ENCODE results near the gene UBXN7.

GRCh38 chr3:196440696-196441095 is 8.5 kb upstream of the UBXN7 start:
- TF ChIP-seq, protein P1, sequence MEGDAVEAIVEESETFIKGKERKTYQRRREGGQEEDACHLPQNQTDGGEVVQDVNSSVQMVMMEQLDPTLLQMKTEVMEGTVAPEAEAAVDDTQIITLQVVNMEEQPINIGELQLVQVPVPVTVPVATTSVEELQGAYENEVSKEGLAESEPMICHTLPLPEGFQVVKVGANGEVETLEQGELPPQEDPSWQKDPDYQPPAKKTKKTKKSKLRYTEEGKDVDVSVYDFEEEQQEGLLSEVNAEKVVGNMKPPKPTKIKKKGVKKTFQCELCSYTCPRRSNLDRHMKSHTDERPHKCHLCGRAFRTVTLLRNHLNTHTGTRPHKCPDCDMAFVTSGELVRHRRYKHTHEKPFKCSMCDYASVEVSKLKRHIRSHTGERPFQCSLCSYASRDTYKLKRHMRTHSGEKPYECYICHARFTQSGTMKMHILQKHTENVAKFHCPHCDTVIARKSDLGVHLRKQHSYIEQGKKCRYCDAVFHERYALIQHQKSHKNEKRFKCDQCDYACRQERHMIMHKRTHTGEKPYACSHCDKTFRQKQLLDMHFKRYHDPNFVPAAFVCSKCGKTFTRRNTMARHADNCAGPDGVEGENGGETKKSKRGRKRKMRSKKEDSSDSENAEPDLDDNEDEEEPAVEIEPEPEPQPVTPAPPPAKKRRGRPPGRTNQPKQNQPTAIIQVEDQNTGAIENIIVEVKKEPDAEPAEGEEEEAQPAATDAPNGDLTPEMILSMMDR (IDR thresholded peaks at IDR 0.05): no peak
- no peak for TF ChIP-seq POLR2A (IDR thresholded peaks at IDR 0.05)
